ENCODE results near the gene ELK3. TPM values are rescaled to one million over a fixed set of nuclear protein-coding genes. Genes with fewer than 3 reads are reported as not detected.

ELK3 gene
- polyA plus RNA-seq (ENCODE audit: insufficient read length in 3 of 3), result 10 to 100 TPM; 45.0 to 53.7 (median 47.3) TPM
- long read RNA-seq, donor 1, full-length matches to known transcripts, result 8 of 13 reads
- long read RNA-seq, donor 1, partial matches to known transcripts, result 5 of 13 reads
- long read RNA-seq, donor 1, other reads (novel, unspliced or antisense), result 0 of 13 reads
- long read RNA-seq, donor 2, full-length matches to known transcripts, result 8 of 17 reads
- long read RNA-seq, donor 2, partial matches to known transcripts, result 9 of 17 reads
- long read RNA-seq, donor 2, other reads (novel, unspliced or antisense), result 0 of 17 reads
- long read RNA-seq, donor 3, full-length matches to known transcripts, result 7 of 16 reads
- long read RNA-seq, donor 3, partial matches to known transcripts, result 9 of 16 reads
- long read RNA-seq, donor 3, other reads (novel, unspliced or antisense), result 0 of 16 reads
- long read RNA-seq, donor 4, full-length matches to known transcripts, result 6 of 12 reads
- long read RNA-seq, donor 4, partial matches to known transcripts, result 6 of 12 reads
- long read RNA-seq, donor 4, other reads (novel, unspliced or antisense), result 0 of 12 reads
- long read RNA-seq, donor 5, full-length matches to known transcripts, result 8 of 15 reads
- long read RNA-seq, donor 5, partial matches to known transcripts, result 7 of 15 reads
- long read RNA-seq, donor 5, other reads (novel, unspliced or antisense), result 0 of 15 reads
- long read RNA-seq, donor 6, full-length matches to known transcripts, result 3 of 3 reads
- long read RNA-seq, donor 6, partial matches to known transcripts, result 0 of 3 reads
- long read RNA-seq, donor 6, other reads (novel, unspliced or antisense), result 0 of 3 reads
- long read RNA-seq, donor 7, full-length matches to known transcripts, result 8 of 36 reads
- long read RNA-seq, donor 7, partial matches to known transcripts, result 28 of 36 reads
- long read RNA-seq, donor 7, other reads (novel, unspliced or antisense), result 0 of 36 reads
- long read RNA-seq, donor 8, full-length matches to known transcripts, result 13 of 32 reads
- long read RNA-seq, donor 8, partial matches to known transcripts, result 19 of 32 reads
- long read RNA-seq, donor 8, other reads (novel, unspliced or antisense), result 0 of 32 reads
- long read RNA-seq, donor 9, full-length matches to known transcripts, result 10 of 22 reads
- long read RNA-seq, donor 9, partial matches to known transcripts, result 12 of 22 reads
- long read RNA-seq, donor 9, other reads (novel, unspliced or antisense), result 0 of 22 reads
- long read RNA-seq, donor 10, full-length matches to known transcripts, result 5 of 28 reads
- long read RNA-seq, donor 10, partial matches to known transcripts, result 23 of 28 reads
- long read RNA-seq, donor 10, other reads (novel, unspliced or antisense), result 0 of 28 reads
- long read RNA-seq, donor 11, full-length matches to known transcripts, result 3 of 24 reads
- long read RNA-seq, donor 11, partial matches to known transcripts, result 21 of 24 reads
- long read RNA-seq, donor 11, other reads (novel, unspliced or antisense), result 0 of 24 reads
- long read RNA-seq, donor 12, full-length matches to known transcripts, result 19 of 40 reads
- long read RNA-seq, donor 12, partial matches to known transcripts, result 21 of 40 reads
- long read RNA-seq, donor 12, other reads (novel, unspliced or antisense), result 0 of 40 reads
- long read RNA-seq, donor 13, full-length matches to known transcripts, result 2 of 9 reads
- long read RNA-seq, donor 13, partial matches to known transcripts, result 7 of 9 reads
- long read RNA-seq, donor 13, other reads (novel, unspliced or antisense), result 0 of 9 reads
- long read RNA-seq, donor 14, result 0 reads
- long read RNA-seq, donor 15, full-length matches to known transcripts, result 13 of 32 reads
- long read RNA-seq, donor 15, partial matches to known transcripts, result 19 of 32 reads
- long read RNA-seq, donor 15, other reads (novel, unspliced or antisense), result 0 of 32 reads
- long read RNA-seq, donor 16, full-length matches to known transcripts, result 14 of 25 reads
- long read RNA-seq, donor 16, partial matches to known transcripts, result 11 of 25 reads
- long read RNA-seq, donor 16, other reads (novel, unspliced or antisense), result 0 of 25 reads

- peak; percentile 77 for DNase-seq
Measured at GRCh38 chr12:96193725-96194575, at the start of gene ELK3. Gene ELK3 (plus strand): TSS chr12:96194375.

GRCh38 chr12:96146747-96147146 is 47.4 kb upstream of the ELK3 start:
- DNase-seq, result no peak

GRCh38 chr12:96150442-96150841 is 43.7 kb upstream of the ELK3 start:
- no peak for DNase-seq

- DNase-seq, result no peak
Measured at GRCh38 chr12:96152164-96152563, 42.0 kb upstream of the ELK3 start.

- DNase-seq, result no peak
Measured at GRCh38 chr12:96153131-96153725, 40.9 kb upstream of the ELK3 start.

GRCh38 chr12:96155181-96155580 is 39.0 kb upstream of the ELK3 start:
- DNase-seq, result no peak

GRCh38 chr12:96155781-96156180 is 38.4 kb upstream of the ELK3 start:
- DNase-seq, result no peak

GRCh38 chr12:96156211-96156610 is 38.0 kb upstream of the ELK3 start:
- no peak for DNase-seq

GRCh38 chr12:96157427-96157826 is 36.7 kb upstream of the ELK3 start:
- no peak for DNase-seq

- peak; percentile 12 for DNase-seq
Measured at GRCh38 chr12:96164951-96165811, 29.0 kb upstream of the ELK3 start.

- DNase-seq, result no peak
Measured at GRCh38 chr12:96166765-96167164, 27.4 kb upstream of the ELK3 start.

GRCh38 chr12:96167492-96167891 is 26.7 kb upstream of the ELK3 start:
- DNase-seq, result no peak

- no peak for DNase-seq
Measured at GRCh38 chr12:96170328-96170727, 23.8 kb upstream of the ELK3 start.

GRCh38 chr12:96170762-96171161 is 23.4 kb upstream of the ELK3 start:
- DNase-seq, result no peak

GRCh38 chr12:96171905-96172304 is 22.3 kb upstream of the ELK3 start:
- DNase-seq, result no peak

- DNase-seq, result no peak
Measured at GRCh38 chr12:96172981-96173380, 21.2 kb upstream of the ELK3 start.

GRCh38 chr12:96176575-96176974 is 17.6 kb upstream of the ELK3 start:
- DNase-seq, result no peak

GRCh38 chr12:96177013-96177412 is 17.2 kb upstream of the ELK3 start:
- no peak for DNase-seq
